Karpas-422 (cell line): Measurements from ENCODE around the gene MAPK14. TPM values are rescaled to one million over a fixed set of nuclear protein-coding genes. Genes with fewer than 3 reads are reported as not detected.

ENCODE experiments used
- DNase-seq: peaks from one replicate; pipeline ENCODE4 v3.0.0-alpha.2; 2015
- H2AFZ ChIP-seq: fragments of 200-600 bp; sonication (generic); 2 replicates; pipeline ENCODE4 v1.6.1; 2014; ENCODE audit warnings: antibody characterized with exemption, low read length, mixed read lengths
- H3K27ac ChIP-seq: fragments of 200-600 bp; sonication (generic); 2 replicates; pipeline ENCODE4 v1.5.1; 2014; ENCODE audit warnings: mild to moderate bottlenecking, low read length, moderate library complexity
- H3K27me3 ChIP-seq: fragments of 200-600 bp; sonication (generic); 2 replicates; pipeline ENCODE4 v1.6.1; 2014; ENCODE audit warnings: low read length, mixed read lengths
- H3K36me3 ChIP-seq: fragments of 200-600 bp; sonication (generic); 2 replicates; pipeline ENCODE4 v1.6.1; 2014; ENCODE audit warnings: low read length, mixed read lengths; ENCODE audit not compliant: insufficient read depth
- H3K4me1 ChIP-seq: fragments of 200-600 bp; sonication (generic); 2 replicates; pipeline ENCODE4 v1.6.1; 2014; ENCODE audit warnings: mild to moderate bottlenecking, low read length, mixed read lengths
- H3K4me2 ChIP-seq: fragments of 200-600 bp; sonication (generic); 2 replicates; pipeline ENCODE4 v1.6.1; 2014; ENCODE audit warnings: low read length, low read depth, mild to moderate bottlenecking; ENCODE audit not compliant: poor library complexity, severe bottlenecking
- H3K4me3 ChIP-seq: fragments of 200-600 bp; sonication (generic); 2 replicates; pipeline ENCODE4 v1.5.1; 2014; ENCODE audit warnings: mild to moderate bottlenecking, antibody characterized with exemption, low read length, mixed read lengths
- H3K79me2 ChIP-seq: fragments of 200-600 bp; sonication (generic); 2 replicates; pipeline ENCODE4 v1.6.1; 2014; ENCODE audit warnings: mild to moderate bottlenecking, low read length, mixed read lengths
- H3K9ac ChIP-seq: fragments of 200-600 bp; sonication (generic); 2 replicates; pipeline ENCODE4 v1.6.0; 2014; ENCODE audit warnings: low read length
- H3K9me2 ChIP-seq: fragments of 200-600 bp; sonication (generic), shearing (Covaris generic); replicated peaks from 2 replicates; pipeline ENCODE4 v1.6.0; 2014; ENCODE audit warnings: mild to moderate bottlenecking, low read length, moderate library complexity; ENCODE audit not compliant: insufficient read depth
- H3K9me3 ChIP-seq: fragments of 300-700, 200-600 bp; sonication (generic); 2 replicates; pipeline ENCODE4 v1.6.1; 2014; ENCODE audit warnings: low read length, mixed read lengths
- H4K20me1 ChIP-seq: fragments of 200-600 bp; sonication (generic); 2 replicates; pipeline ENCODE4 v1.6.1; 2014; ENCODE audit warnings: mild to moderate bottlenecking, antibody characterized with exemption, low read length, low read depth; ENCODE audit not compliant: insufficient read depth
- total RNA-seq: library from RNA; depleted of rRNA; stranded (reverse); fragments of >200 nt; shearing (Covaris generic); gene quantifications from 2 replicates; pipeline ENCODE4 v1.2.3, GENCODE V29; 2014; ENCODE audit warnings: low replicate concordance

The MAPK14 gene
- total RNA-seq, 1 experiment from 2014 or later, result 56.1 TPM

DNA sequence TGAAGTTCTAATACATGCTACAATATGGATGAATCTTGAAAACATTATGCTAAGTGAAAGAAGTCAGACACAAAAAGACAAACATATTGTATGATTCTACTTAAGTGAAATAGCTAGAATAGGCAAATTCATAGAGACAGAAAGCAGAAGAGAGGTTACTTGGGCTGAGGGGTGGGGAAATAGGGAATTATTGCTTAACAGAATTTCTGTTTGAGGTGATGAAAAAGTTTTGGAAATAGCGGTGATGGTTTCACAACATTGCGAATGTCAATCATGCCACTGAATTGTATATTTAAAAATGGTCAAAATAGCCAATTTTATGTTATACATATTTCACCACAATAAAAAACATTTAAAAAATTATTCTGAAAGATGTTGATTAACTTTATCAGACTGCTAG, 9.3 kb upstream of the MAPK14 start:
- Histone ChIP-seq H3K4me2 (no peak overlapping the region), H3K9me3 (no peaks in the 10 kb centered on the region), H3K27me3 (no peaks in the 10 kb centered on the region), H3K4me1 (no peaks in the 10 kb centered on the region), H3K27ac (no peak overlapping the region), H3K4me3 (no peak overlapping the region), H3K9ac (no peak overlapping the region), H4K20me1 (no peaks in the 10 kb centered on the region), H2AFZ (no peak overlapping the region), H3K79me2 (no peaks in the 10 kb centered on the region), H3K36me3 (no peaks in the 10 kb centered on the region), H3K9me2 (no peaks in the 10 kb centered on the region)
- DNase-seq, result no peak

- H3K79me2 ChIP-seq, result no peaks in the 10 kb centered on the region
- no peak overlapping the region for H3K4me2 ChIP-seq
- no peaks in the 10 kb centered on the region for H3K4me1 ChIP-seq
These were observed 8.4 kb upstream of the MAPK14 start for GRCh38 chr6:36019167-36019566.

DNA sequence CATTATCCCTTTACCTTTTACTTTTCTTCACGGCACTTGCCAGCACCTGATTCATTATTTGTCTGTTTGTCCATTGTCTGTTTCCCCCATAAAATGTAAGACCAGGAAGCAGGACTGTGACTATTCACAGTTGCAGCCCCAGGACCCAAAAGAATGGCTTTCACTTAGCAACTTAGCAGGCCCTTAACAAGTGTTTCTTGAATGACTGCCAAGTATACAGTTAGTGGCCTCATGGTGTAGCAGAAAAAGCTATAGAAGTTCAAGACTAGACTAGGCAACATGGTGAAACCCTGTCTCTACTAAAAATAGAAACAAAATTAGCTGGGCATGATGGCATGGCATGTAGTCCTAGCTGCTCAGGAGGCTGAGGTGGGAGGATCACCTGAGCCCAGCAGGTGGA, 7.5 kb upstream of the MAPK14 start:
- Histone ChIP-seq H3K27ac (no peak overlapping the region), H3K9ac (no peak overlapping the region), H3K36me3 (no peaks in the 10 kb centered on the region), H3K4me2 (no peak overlapping the region), H3K9me2 (no peaks in the 10 kb centered on the region), H4K20me1 (no peaks in the 10 kb centered on the region), H2AFZ (no peak overlapping the region), H3K9me3 (no peaks in the 10 kb centered on the region), H3K4me3 (no peak overlapping the region), H3K27me3 (no peaks in the 10 kb centered on the region), H3K4me1 (no peaks in the 10 kb centered on the region), H3K79me2 (no peaks in the 10 kb centered on the region)
- DNase-seq, result no peak

More at GRCh38 chr6:36019167-36019566, 8.4 kb upstream of the MAPK14 start:
- Histone ChIP-seq H3K27ac (no peak overlapping the region), H3K9me2 (no peaks in the 10 kb centered on the region), H3K27me3 (no peaks in the 10 kb centered on the region), H3K9ac (no peak overlapping the region), H4K20me1 (no peaks in the 10 kb centered on the region), H3K9me3 (no peaks in the 10 kb centered on the region), H3K4me3 (no peak overlapping the region), H3K36me3 (no peaks in the 10 kb centered on the region), H2AFZ (no peak overlapping the region)
- DNase-seq, result no peak

DNA sequence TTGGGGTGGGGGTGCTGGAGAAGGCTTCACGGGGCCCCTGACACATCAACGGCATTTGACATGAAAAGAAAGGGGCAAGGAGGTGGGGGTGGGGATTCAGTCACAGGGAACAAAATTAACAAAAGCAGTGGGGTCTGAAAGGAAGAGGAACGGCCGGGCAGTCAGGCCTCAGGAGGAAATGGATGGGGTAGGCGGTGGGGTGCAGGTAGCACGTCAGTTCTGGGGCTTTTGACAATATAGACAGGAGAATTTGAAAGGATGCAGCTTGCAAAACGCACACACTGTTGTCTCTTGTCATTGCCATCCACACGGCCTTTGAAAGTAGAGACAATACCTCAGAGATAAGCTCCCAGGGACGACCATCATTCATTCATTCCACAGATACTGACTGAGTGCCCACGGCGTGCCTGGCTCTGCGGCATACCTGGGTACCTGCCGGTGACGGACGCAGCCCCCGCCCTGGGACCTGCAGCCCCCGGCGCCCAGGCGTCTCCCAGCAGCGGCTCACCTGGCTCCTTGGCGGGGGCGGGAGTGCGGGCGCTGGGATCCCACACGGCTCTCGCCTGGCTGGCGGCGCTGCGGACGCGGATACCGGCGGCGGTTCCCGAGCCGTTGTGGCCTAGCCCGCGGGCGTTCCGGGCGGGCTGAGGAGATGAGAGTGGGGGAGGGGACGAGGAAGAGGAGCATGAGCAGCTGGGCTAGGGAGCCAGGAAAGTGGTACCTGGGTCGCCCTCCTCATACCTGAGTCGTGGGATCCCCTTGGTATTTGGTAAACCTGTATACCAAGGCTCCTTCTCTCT, 3.4 kb upstream of the MAPK14 start, which contains the start of gene SLC26A8:
Gene SLC26A8, minus strand, starts transcription at position 646 of the 800 bp plus-strand sequence. CDS start 4,934 bp downstream, outside the sequence.
- no peak within 1 kb of the TSS for H3K4me2 ChIP-seq
- DNase-seq, result no peak
- no peaks in the 10 kb centered on the region for H3K36me3 ChIP-seq
- no peak within 1 kb of the TSS for H2AFZ ChIP-seq
- H4K20me1 ChIP-seq, result peaks cover 4% of the 10 kb centered on the region; the same call in 1 of the 2 replicates
- no peaks in the 10 kb centered on the region for H3K9me2 ChIP-seq
- no peak within 1 kb of the TSS for H3K4me3 ChIP-seq
- no peaks in the 10 kb centered on the region; the same call in 1 of the 2 replicates for H3K4me1 ChIP-seq
- no peak within 1 kb of the TSS for H3K9ac ChIP-seq
- H3K27me3 ChIP-seq, result no peaks in the 10 kb centered on the region
- no peaks in the 10 kb centered on the region for H3K9me3 ChIP-seq
- no peak within 1 kb of the TSS for H3K27ac ChIP-seq
- H3K79me2 ChIP-seq, result peaks cover 16% of the 10 kb centered on the region

- no peaks in the 10 kb centered on the region for H3K36me3 ChIP-seq
- peaks cover 4% of the 10 kb centered on the region; the same call in 1 of the 2 replicates for H4K20me1 ChIP-seq
- H3K4me2 ChIP-seq, result no peak overlapping the region
- H3K79me2 ChIP-seq, result peaks cover 28% of the 10 kb centered on the region
- H3K4me1 ChIP-seq, result peaks cover 10% of the 10 kb centered on the region
- H3K9ac ChIP-seq, result no peak overlapping the region
- no peaks in the 10 kb centered on the region for H3K9me3 ChIP-seq
- H3K27me3 ChIP-seq, result no peaks in the 10 kb centered on the region
- no peak overlapping the region for H3K27ac ChIP-seq
- no peak for DNase-seq
- H3K4me3 ChIP-seq, result no peak overlapping the region
- H3K9me2 ChIP-seq, result no peaks in the 10 kb centered on the region
- H2AFZ ChIP-seq, result no peak overlapping the region
These were observed 2.2 kb upstream of the MAPK14 start for GRCh38 chr6:36025260-36025931.

DNA sequence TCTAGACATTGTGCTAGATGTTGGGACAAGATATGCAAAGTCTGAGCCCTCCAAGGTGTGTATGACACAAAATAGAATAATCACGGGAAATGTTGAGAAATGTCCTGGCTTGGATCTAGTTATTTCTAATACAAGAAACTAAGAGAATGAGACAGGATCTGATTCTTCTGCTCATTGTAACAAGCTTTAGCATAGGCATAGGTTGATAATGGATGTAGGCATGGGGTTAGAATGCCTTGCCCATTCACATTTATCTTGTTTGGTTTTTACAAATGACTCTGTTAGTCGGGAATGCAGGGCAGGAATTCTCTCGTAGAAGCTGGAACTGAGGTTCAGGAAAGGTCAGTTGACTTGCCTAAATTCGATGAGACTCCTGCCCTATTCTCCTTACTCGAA, 1.7 kb upstream of the MAPK14 start:
- DNase-seq, result no peak
- Histone ChIP-seq H3K79me2 (peaks cover 34% of the 10 kb centered on the region), H3K27ac (no peak overlapping the region), H2AFZ (no peak overlapping the region), H3K27me3 (no peaks in the 10 kb centered on the region), H3K4me2 (no peak overlapping the region), H3K9me3 (no peaks in the 10 kb centered on the region), H3K9ac (no peak overlapping the region), H3K4me3 (no peak overlapping the region), H3K4me1 (peaks cover 12% of the 10 kb centered on the region), H4K20me1 (peaks cover 4% of the 10 kb centered on the region; the same call in 1 of the 2 replicates), H3K9me2 (no peaks in the 10 kb centered on the region), H3K36me3 (no peaks in the 10 kb centered on the region)

DNA sequence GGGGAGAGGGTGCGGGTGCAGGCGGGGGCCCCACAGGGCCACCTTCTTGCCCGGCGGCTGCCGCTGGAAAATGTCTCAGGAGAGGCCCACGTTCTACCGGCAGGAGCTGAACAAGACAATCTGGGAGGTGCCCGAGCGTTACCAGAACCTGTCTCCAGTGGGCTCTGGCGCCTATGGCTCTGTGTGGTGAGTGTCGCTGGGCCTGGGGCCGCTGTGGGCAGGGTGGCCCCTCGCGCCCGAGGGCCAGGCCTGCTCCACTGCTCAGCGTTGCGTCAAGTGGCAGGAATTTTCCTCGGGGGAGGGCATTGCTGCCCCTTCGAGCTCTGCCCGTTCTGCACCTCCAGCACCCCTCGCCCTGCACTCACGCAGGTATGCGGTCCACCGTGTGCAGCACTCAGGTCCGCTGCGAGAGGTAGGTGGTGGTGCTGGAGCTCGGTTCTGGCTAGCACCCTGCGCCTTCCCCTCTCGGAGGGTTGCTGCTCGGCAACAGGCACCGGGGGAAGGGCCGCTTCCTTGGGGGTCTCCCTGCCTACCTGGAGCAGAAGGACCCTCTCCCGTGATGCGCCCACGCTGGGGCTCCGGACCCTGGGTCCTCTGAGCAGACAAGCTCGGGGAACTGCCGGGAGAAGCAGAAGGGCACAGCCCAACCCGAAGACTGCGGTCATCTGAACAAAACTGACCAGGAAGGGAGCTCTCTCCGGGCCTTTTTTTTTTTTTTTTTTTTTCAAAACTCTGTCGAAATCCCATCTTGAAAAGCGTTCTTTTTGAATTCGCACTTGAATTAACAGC, 674 bp downstream of the MAPK14 start:
- Histone ChIP-seq H3K4me1 (peaks cover 22% of the 10 kb centered on the region), H3K9ac (peak overlapping the region; percentile 99), H3K9me2 (no peaks in the 10 kb centered on the region), H3K36me3 (no peaks in the 10 kb centered on the region), H3K4me3 (peak overlapping the region; percentile 100), H3K27ac (peak overlapping the region; percentile 78), H3K4me2 (peak overlapping the region; percentile 89), H3K79me2 (peaks cover 57% of the 10 kb centered on the region), H3K27me3 (no peaks in the 10 kb centered on the region), H4K20me1 (peaks cover 4% of the 10 kb centered on the region; the same call in 1 of the 2 replicates), H3K9me3 (no peaks in the 10 kb centered on the region), H2AFZ (peak overlapping the region; percentile 48; the same call in 1 of the 2 replicates)
- DNase-seq, result peak; percentile 73
